IMR-90 (cell line): Measurements from ENCODE around the gene KDM3A.
"Not testable (repeated sequence)": the region's sequence is repeated elsewhere in the genome, so short reads cannot be mapped to it uniquely, and the experiment has no call there.

ENCODE experiments used
- CTCF ChIP-seq: conservative IDR thresholded peaks from 2 replicates; pipeline ENCODE4 v1.5.1; 2012; ENCODE audit warnings: mild to moderate bottlenecking, low read depth, low read length, improper control_type of control experiment
- ELK1 ChIP-seq: fragments of 150-350 bp; IDR thresholded peaks from 2 replicates; pipeline ENCODE4 v1.6.1; 2016; ENCODE audit warnings: low read depth, mild to moderate bottlenecking, low read length, moderate library complexity, borderline replicate concordance
- MAFK ChIP-seq: IDR thresholded peaks from 2 replicates; pipeline ENCODE4 v1.6.1; 2012; ENCODE audit warnings: low read depth, low read length, improper control_type of control experiment
- MAZ ChIP-seq: IDR thresholded peaks from 2 replicates; pipeline ENCODE4 v1.6.1; 2012; ENCODE audit warnings: low read depth, mild to moderate bottlenecking, low read length, improper control_type of control experiment, moderate library complexity, borderline replicate concordance
- NFE2L2 ChIP-seq: fragments of 150-350 bp; IDR thresholded peaks from 2 replicates; pipeline ENCODE4 v1.6.1; 2016; ENCODE audit warnings: low read depth, mild to moderate bottlenecking, low read length
- POLR2A ChIP-seq: IDR thresholded peaks from 2 replicates; pipeline ENCODE4 v1.6.1; 2012; ENCODE audit warnings: mild to moderate bottlenecking, low read depth, low read length
- RAD21 ChIP-seq: IDR thresholded peaks from 2 replicates; pipeline ENCODE4 v1.6.1; 2012; ENCODE audit warnings: low read length, improper control_type of control experiment
- USF2 ChIP-seq: fragments of 150-350 bp; IDR thresholded peaks from 2 replicates; pipeline ENCODE4 v1.6.1; 2017; ENCODE audit warnings: mild to moderate bottlenecking, antibody characterized with exemption, low read length, low read depth

- TF ChIP-seq CTCF, POLR2A, NFE2L2, USF2, MAFK, MAZ, ELK1, RAD21: not testable (repeated sequence)
Measured at GRCh38 chr2:86496391-86496790, 55.2 kb downstream of the KDM3A start.
